B cell (primary cell): ENCODE measurements around the gene NAE1. TPM values are rescaled to one million over a fixed set of nuclear protein-coding genes. Genes with fewer than 3 reads are reported as not detected.

Source experiments
- ATAC-seq: fragments of 200-7000 bp; cut with Tn5 transposase; one replicate; pipeline ENCODE4 v1.10.0; 2021; ENCODE audit warnings: low read depth, mild to moderate bottlenecking, moderate number of reproducible peaks, moderate library complexity
- CTCF ChIA-PET: fragments of 350-600 bp; sonication (Branson Sonifier 250); formaldehyde crosslinking; loops from one replicate; lab custom pipeline; 2021; ENCODE audit warnings: antibody characterized with exemption, inconsistent platforms; lab: Charles Lee
- POLR2A ChIA-PET: fragments of 350-600 bp; sonication (Branson Sonifier 250); formaldehyde crosslinking; loops from one replicate; lab custom pipeline; 2021; ENCODE audit warnings: antibody characterized with exemption; lab: Charles Lee
- DNase-seq: peaks from one replicate; pipeline ENCODE4 v3.0.0; 2013
- H2AFZ ChIP-seq: 2 replicates; pipeline ENCODE4 v1.6.1; 2012; ENCODE audit warnings: mild to moderate bottlenecking, low read depth, low read length; ENCODE audit not compliant: insufficient read depth, poor library complexity, severe bottlenecking
- H3K27ac ChIP-seq, 2 donors: 1 replicate in 1 of 2; 2 replicates in 1 of 2; pipeline ENCODE4 v1.5.1; 2012 to 2013; ENCODE audit warnings: low read length in 2 of 2, mild to moderate bottlenecking in 2 of 2, moderate library complexity in 1 of 2
- H3K27me3 ChIP-seq, 4 experiments: fragments of 200-600 bp in 1 of 4; sonication (generic) in 1 of 4; replicated peaks in 1 of 4; 1 replicate in 2 of 4; 2 replicates in 2 of 4; pipeline versions ENCODE4 v1.6.1 to v1.7.0; 2013 to 2016; ENCODE audit warnings: low read length in 3 of 4, mild to moderate bottlenecking in 2 of 4, mixed read lengths in 1 of 4, moderate library complexity in 1 of 4; ENCODE audit not compliant: insufficient read depth in 4 of 4, control insufficient read depth in 3 of 4; ENCODE audit errors: control extremely low read depth in 1 of 4
- H3K36me3 ChIP-seq, 2 experiments: replicated peaks in 1 of 2; 1 replicate in 1 of 2; 2 replicates in 1 of 2; pipeline versions ENCODE4 v1.6.1 to v1.7.1; 2013; ENCODE audit warnings: low read length in 1 of 2; ENCODE audit not compliant: insufficient read depth in 2 of 2, control insufficient read depth in 1 of 2; ENCODE audit errors: control extremely low read depth in 1 of 2, extremely low read depth in 1 of 2
- H3K4me1 ChIP-seq, 2 donors: fragments of 200-600 bp in 1 of 2; sonication (generic) in 1 of 2; 1 replicate in 1 of 2; 2 replicates in 1 of 2; pipeline versions ENCODE4 v1.5.1 to v1.6.1; 2013 to 2017; ENCODE audit warnings: low read length in 2 of 2; ENCODE audit not compliant: control insufficient read depth in 2 of 2, insufficient read depth in 2 of 2
- H3K4me2 ChIP-seq: replicated peaks from 2 replicates; pipeline ENCODE3; 2012; ENCODE audit warnings: mild to moderate bottlenecking, low read depth, low read length; ENCODE audit not compliant: poor library complexity, severe bottlenecking
- H3K4me3 ChIP-seq, 5 experiments: fragments of 200-600 bp in 1 of 5; sonication (generic) in 1 of 5; 1 replicate in 3 of 5; 2 replicates in 2 of 5; pipeline versions ENCODE4 v1.5.1 to v1.7.0; 2011 to 2016; ENCODE audit warnings: low read length in 4 of 5, mild to moderate bottlenecking in 4 of 5, low read depth in 2 of 5, control low read depth in 1 of 5, moderate library complexity in 1 of 5; ENCODE audit not compliant: insufficient read depth in 1 of 5; ENCODE audit errors: control extremely low read depth in 1 of 5, extremely low read depth in 1 of 5
- H3K79me2 ChIP-seq: fragments of 200-600 bp; sonication (generic); one replicate; pipeline ENCODE4 v1.6.0; 2016; ENCODE audit warnings: low read length; ENCODE audit not compliant: control insufficient read depth, insufficient read depth
- H3K9ac ChIP-seq: fragments of 200-600 bp; sonication (generic); 2 replicates; pipeline ENCODE4 v1.6.1; 2017; ENCODE audit warnings: mild to moderate bottlenecking, low read length, moderate library complexity
- H3K9me3 ChIP-seq, 3 donors: one replicate each; pipeline versions ENCODE4 v1.6.1 to v1.7.1; 2013; ENCODE audit warnings: low read length in 2 of 3; ENCODE audit not compliant: control insufficient read depth in 2 of 3, insufficient read depth in 1 of 3; ENCODE audit errors: control extremely low read depth in 1 of 3
- H4K20me1 ChIP-seq: 2 replicates; pipeline ENCODE4 v1.6.0; 2012; ENCODE audit warnings: mild to moderate bottlenecking, low read length; ENCODE audit not compliant: insufficient read depth, control insufficient read depth, poor library complexity, severe bottlenecking
- H3K27ac Mint-ChIP-seq: one replicate; pipeline ENCODE4 v1.8.0; 2021; ENCODE audit warnings: mixed read lengths
- H3K27me3 Mint-ChIP-seq: one replicate; pipeline ENCODE4 v1.8.0; 2021; ENCODE audit warnings: mixed read lengths
- H3K4me1 Mint-ChIP-seq: one replicate; pipeline ENCODE4 v1.8.0; 2021; ENCODE audit warnings: mixed read lengths
- H3K4me3 Mint-ChIP-seq: one replicate; pipeline ENCODE4 v1.8.0; 2021; ENCODE audit warnings: mixed read lengths
- H3K9me3 Mint-ChIP-seq: one replicate; pipeline ENCODE4 v1.8.0; 2022; ENCODE audit warnings: mixed read lengths; ENCODE audit not compliant: insufficient read depth
- CTCF ChIP-seq: fragments of 200-600 bp; IDR thresholded peaks from one replicate; pipeline ENCODE4 v1.8.0; 2022; ENCODE audit warnings: antibody characterized with exemption, mild to moderate bottlenecking
- EZH2 ChIP-seq: IDR thresholded peaks from 2 replicates; pipeline ENCODE4 v1.6.1; 2012; ENCODE audit warnings: borderline replicate concordance, low read depth, mild to moderate bottlenecking, moderate library complexity, low read length; ENCODE audit not compliant: insufficient read depth, poor library complexity, severe bottlenecking
- WGBS: methylation state at CpG from one replicate; pipeline ENCODE4 v1.1.5; 2013; ENCODE audit warnings: missing lambda C conversion rate; ENCODE audit not compliant: insufficient coverage; 5-methylcytosine and 5-hydroxymethylcytosine counted together
- intact Hi-C: fragments of 100-400 bp; cut with micrococcal nuclease; formaldehyde crosslinking; loops from one replicate; pipeline ENCODE4 v1.10.0; 2022
- polyA plus RNA-seq: library from polyadenylated mRNA; depleted of rRNA; stranded (reverse); fragments of >200 nt; gene quantifications from 2 replicates; pipeline ENCODE4 v1.2.3, GENCODE V29; 2012
- total RNA-seq, 2 donors: library from RNA; stranded (reverse); fragments of 120-200 nt in 1 of 2; gene quantifications; 1 replicate in 1 of 2; 2 replicates in 1 of 2; pipeline versions ENCODE4 v1.2.3 to v1.2.4, GENCODE V29; 2013 to 2022

NAE1 gene
- total and polyA plus RNA-seq, 2 donors (not counting 1 experiment from before 2014, with no cell fraction given): 19.3 to 57.6 TPM

GRCh38 chr16:66840883-66841282, 10.1 kb upstream of the NAE1 start:
- TF ChIP-seq EZH2 (no peak), CTCF (no peak)
- Histone ChIP-seq H3K9me3 (no peaks in the 10 kb centered on the region), H2AFZ (no peak overlapping the region), H3K4me3 (no peak overlapping the region), H3K4me1 (peaks cover 14 to 15% of the 10 kb centered on the region in 2 donors), H3K27me3 (peaks cover 0 to 28% (median 14%) of the 10 kb centered on the region in 4 experiments), H3K27ac (no peak overlapping the region), H3K36me3 (no peaks in the 10 kb centered on the region), H3K79me2 (no peaks in the 10 kb centered on the region), H4K20me1 (no peaks in the 10 kb centered on the region), H3K9ac (no peak overlapping the region), H3K4me2 (no peak overlapping the region)
- Mint-ChIP-seq H3K4me1 (peaks cover 15% of the 10 kb centered on the region), H3K4me3 (no peak overlapping the region), H3K27me3 (peaks cover 37% of the 10 kb centered on the region), H3K27ac (no peak overlapping the region), H3K9me3 (no peaks in the 10 kb centered on the region)
- ATAC-seq (no peak), DNase-seq (no peak)
- intact Hi-C loops: no loop called here
- ChIA-PET CTCF (interaction anchor here (3.3 kb wide), 1 partner anchor 10 kb away, joined by 16 read pairs; the partner anchor contains the start of gene NAE1), POLR2A (no interaction called here)
- WGBS: 50% methylated on average over 1 of the region's 3 CpGs

GRCh38 chr16:66834746-66835145, 4.0 kb upstream of the NAE1 start:
- no peak for ATAC-seq
- H3K4me3 Mint-ChIP-seq: no peak overlapping the region
- no peak overlapping the region for H2AFZ ChIP-seq
- intact Hi-C loops: no loop called here
- no peak overlapping the region for H3K27ac ChIP-seq
- H3K9me3 ChIP-seq: no peaks in the 10 kb centered on the region
- 93% methylated on average over 3 of the region's 5 CpGs for WGBS
- TF ChIP-seq CTCF: no peak
- TF ChIP-seq EZH2: no peak
- ChIA-PET POLR2A (no interaction called here), CTCF (interaction anchor here (1.3 to 2.0 kb wide), 2 partner anchors 11 to 33 kb away, joined by 3 to 9 read pairs; no protein-coding TSS in a partner anchor)
- no peak overlapping the region for H3K4me3 ChIP-seq
- no peak overlapping the region for H3K27ac Mint-ChIP-seq
- peaks cover 3 to 8% of the 10 kb centered on the region in 2 donors for H3K4me1 ChIP-seq
- no peak overlapping the region for H3K9ac ChIP-seq
- H3K27me3 Mint-ChIP-seq: peaks cover 14% of the 10 kb centered on the region
- DNase-seq: no peak
- no peaks in the 10 kb centered on the region for H3K36me3 ChIP-seq
- H4K20me1 ChIP-seq: peaks cover 2% of the 10 kb centered on the region
- H3K9me3 Mint-ChIP-seq: no peaks in the 10 kb centered on the region
- H3K79me2 ChIP-seq: peaks cover 9% of the 10 kb centered on the region
- H3K27me3 ChIP-seq: peaks cover 0 to 3% (median 1%) of the 10 kb centered on the region in 4 experiments
- no peak overlapping the region for H3K4me2 ChIP-seq
- peaks cover 4% of the 10 kb centered on the region for H3K4me1 Mint-ChIP-seq
